Activated CD4-positive, alpha-beta T cell treated with anti-CD3 and anti-CD28 coated beads, Interleukin-2, amount 10 ng/mL, durations not matched to agents 7 days and 5 days (primary cell): ENCODE results near the gene TH. TPM values are rescaled to one million over a fixed set of nuclear protein-coding genes. Genes with fewer than 3 reads are reported as not detected.

Experiments used
- CTCF ChIA-PET: fragments of 350-600 bp; sonication (Branson Sonifier 250); formaldehyde crosslinking; loops from one replicate; lab custom pipeline; 2021; ENCODE audit warnings: antibody characterized with exemption; lab: Charles Lee
- POLR2A ChIA-PET: fragments of 350-600 bp; sonication (Branson Sonifier 250); formaldehyde crosslinking; loops from one replicate; lab custom pipeline; 2021; ENCODE audit warnings: antibody characterized with exemption; lab: Charles Lee
- DNase-seq: peaks from one replicate; pipeline ENCODE4 v3.0.0-alpha.2; 2020
- H3K27ac Mint-ChIP-seq: one replicate; pipeline ENCODE4 v1.8.0; 2021; ENCODE audit warnings: mild to moderate bottlenecking, moderate library complexity, mixed read lengths
- H3K27me3 Mint-ChIP-seq: one replicate; pipeline ENCODE4 v1.8.0; 2021; ENCODE audit warnings: mixed read lengths
- H3K36me3 Mint-ChIP-seq: one replicate; pipeline ENCODE4 v1.8.0; 2021; ENCODE audit warnings: low read depth, mixed read lengths
- H3K4me1 Mint-ChIP-seq: one replicate; pipeline ENCODE4 v1.8.0; 2021; ENCODE audit warnings: mixed read lengths
- H3K4me3 Mint-ChIP-seq: one replicate; pipeline ENCODE4 v1.8.0; 2021; ENCODE audit warnings: mild to moderate bottlenecking, moderate library complexity, mixed read lengths
- H3K9me3 Mint-ChIP-seq: one replicate; pipeline ENCODE4 v1.8.0; 2021; ENCODE audit warnings: mixed read lengths
- total RNA-seq, 2 experiments: library from RNA; stranded (reverse); gene quantifications; one replicate each; pipeline ENCODE4 v1.2.3, GENCODE V29; 2021

TH gene
- total RNA-seq, 2 experiments from 2014 or later = not detected

DNA sequence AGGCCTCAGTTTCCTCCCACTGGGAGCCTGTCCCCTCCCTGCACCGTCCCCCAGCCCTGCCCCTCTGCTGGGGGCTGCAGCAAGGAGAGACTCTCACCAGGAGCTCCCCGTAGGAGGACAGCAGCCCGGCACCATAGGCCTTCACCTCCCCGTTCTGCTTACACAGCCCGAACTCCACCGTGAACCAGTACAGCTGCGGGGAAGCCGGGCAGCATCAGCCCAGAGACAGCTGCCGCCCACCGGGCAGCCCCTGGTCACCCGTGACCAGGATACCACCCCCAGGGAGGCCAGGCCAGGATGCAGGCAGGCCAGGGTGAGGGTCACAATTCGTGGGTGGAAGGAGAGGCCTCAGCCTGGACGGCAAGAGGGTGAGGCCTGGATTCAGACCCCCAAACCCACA, 6.0 kb downstream of the TH start:
- ChIA-PET CTCF (interaction anchor here (0.6 kb wide), 1 partner anchor 10 kb away, joined by 3 read pairs; no protein-coding TSS in a partner anchor), POLR2A (no interaction called here)
- Mint-ChIP-seq H3K9me3 (no peaks in the 10 kb centered on the region), H3K4me1 (no peaks in the 10 kb centered on the region), H3K4me3 (no peak overlapping the region), H3K27me3 (no peaks in the 10 kb centered on the region), H3K36me3 (no peaks in the 10 kb centered on the region), H3K27ac (no peak overlapping the region)
- DNase-seq = no peak

DNA sequence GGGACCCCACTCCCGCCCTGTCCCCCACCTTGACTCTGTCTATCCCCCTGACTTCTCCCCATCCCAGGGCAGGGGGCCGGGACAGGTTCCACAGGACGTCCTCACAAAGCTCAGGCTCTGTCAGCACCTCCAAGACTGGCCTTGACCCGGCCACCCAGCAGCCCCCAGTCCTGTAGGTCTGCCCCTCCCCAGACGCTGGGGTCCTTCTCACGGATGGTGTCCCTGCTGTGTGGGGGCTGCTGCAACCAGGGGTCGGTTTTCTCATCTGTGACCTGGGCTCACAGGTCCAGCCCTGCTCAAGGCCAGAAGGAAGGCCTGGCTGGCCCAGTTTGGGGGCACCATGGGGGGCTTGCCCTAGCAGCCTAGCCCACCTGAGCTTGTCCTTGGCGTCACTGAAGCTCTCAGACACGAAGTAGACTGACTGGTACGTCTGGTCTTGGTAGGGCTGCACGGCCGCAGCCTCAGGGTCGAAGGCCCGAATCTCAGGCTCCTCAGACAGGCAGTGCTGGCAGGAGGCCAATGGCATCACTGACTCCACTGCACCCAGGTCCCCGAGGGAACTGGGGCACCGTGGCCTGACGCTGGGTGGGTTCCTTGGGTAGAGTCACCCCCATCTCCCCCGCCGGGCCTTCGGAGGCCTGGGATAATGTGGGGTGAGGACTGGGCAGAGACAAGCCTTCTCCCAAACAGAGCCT, 6.6 kb downstream of the TH start:
- H3K4me1 Mint-ChIP-seq = no peaks in the 10 kb centered on the region
- H3K36me3 Mint-ChIP-seq = no peaks in the 10 kb centered on the region
- ChIA-PET POLR2A (no interaction called here), CTCF (interaction anchor here (0.6 to 1.1 kb wide), 3 partner anchors 9 to 256 kb away, joined by 3 to 4 read pairs (median 3); no protein-coding TSS in a partner anchor)
- no peak overlapping the region for H3K4me3 Mint-ChIP-seq
- no peak overlapping the region for H3K27ac Mint-ChIP-seq
- H3K9me3 Mint-ChIP-seq = no peaks in the 10 kb centered on the region
- DNase-seq = no peak
- no peaks in the 10 kb centered on the region for H3K27me3 Mint-ChIP-seq

DNA sequence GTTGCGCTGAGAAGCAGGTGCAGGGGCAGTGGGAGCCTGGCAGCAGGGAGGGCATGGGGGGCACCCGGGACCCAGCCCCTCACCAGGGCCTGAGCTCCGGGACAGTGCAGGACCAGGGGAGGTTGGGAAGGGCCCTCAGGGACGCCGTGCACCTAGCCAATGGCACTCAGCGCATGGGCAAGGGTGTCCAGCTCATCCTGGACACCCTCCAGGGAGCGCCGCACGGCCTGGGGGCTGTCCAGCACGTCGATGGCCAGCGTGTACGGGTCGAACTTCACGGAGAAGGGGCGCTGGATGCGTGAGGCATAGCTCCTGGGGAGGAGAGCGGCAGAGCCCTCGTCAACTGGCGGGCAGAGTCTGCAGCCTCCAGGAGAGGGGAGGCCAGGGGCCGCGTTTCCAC, 7.5 kb downstream of the TH start:
- H3K4me3 Mint-ChIP-seq = no peak overlapping the region
- no peaks in the 10 kb centered on the region for H3K27me3 Mint-ChIP-seq
- no peak overlapping the region for H3K27ac Mint-ChIP-seq
- POLR2A ChIA-PET = no interaction called here
- H3K36me3 Mint-ChIP-seq = no peaks in the 10 kb centered on the region
- H3K9me3 Mint-ChIP-seq = no peaks in the 10 kb centered on the region
- DNase-seq = no peak
- CTCF ChIA-PET = interaction anchor here (1.0 to 1.1 kb wide), 2 partner anchors 142 to 257 kb away, joined by 3 to 4 read pairs; no protein-coding TSS in a partner anchor
- no peaks in the 10 kb centered on the region for H3K4me1 Mint-ChIP-seq

- POLR2A ChIA-PET = no interaction called here
Observed at GRCh38 chr11:2163428-2163978, 8.1 kb downstream of the TH start.

GRCh38 chr11:2160736-2161259, 10.8 kb downstream of the TH start, which contains the start of gene INS:
INS (minus strand) TSS chr11:2161209; CDS start chr11:2160971, 238 bp downstream.
- ChIA-PET POLR2A (no interaction called here), CTCF (no interaction called here)
- no peak for DNase-seq
- Mint-ChIP-seq H3K4me3 (no peak within 1 kb of the TSS), H3K4me1 (no peaks in the 10 kb centered on the region), H3K36me3 (no peaks in the 10 kb centered on the region), H3K9me3 (no peaks in the 10 kb centered on the region), H3K27ac (no peak within 1 kb of the TSS), H3K27me3 (no peaks in the 10 kb centered on the region)

More at GRCh38 chr11:2163428-2163978, 8.1 kb downstream of the TH start:
- no peaks in the 10 kb centered on the region for H3K36me3 Mint-ChIP-seq
- H3K4me3 Mint-ChIP-seq = no peak overlapping the region
- H3K27me3 Mint-ChIP-seq = no peaks in the 10 kb centered on the region
- no peak for DNase-seq
- H3K4me1 Mint-ChIP-seq = no peaks in the 10 kb centered on the region
- no peak overlapping the region for H3K27ac Mint-ChIP-seq
- no peaks in the 10 kb centered on the region for H3K9me3 Mint-ChIP-seq
- CTCF ChIA-PET = interaction anchor here (1.9 kb wide), 1 partner anchor 23 kb away, joined by 5 read pairs; no protein-coding TSS in a partner anchor

- CTCF ChIA-PET = interaction anchor here (1.1 kb wide), 1 partner anchor 9 kb away, joined by 3 read pairs; no protein-coding TSS in a partner anchor
- Mint-ChIP-seq H3K27ac (no peak overlapping the region), H3K36me3 (no peaks in the 10 kb centered on the region), H3K27me3 (no peaks in the 10 kb centered on the region), H3K4me3 (no peak overlapping the region), H3K4me1 (no peaks in the 10 kb centered on the region), H3K9me3 (no peaks in the 10 kb centered on the region)
- DNase-seq = no peak
- POLR2A ChIA-PET = no interaction called here
Observed at GRCh38 chr11:2159536-2160413, 11.8 kb downstream of the TH start.

GRCh38 chr11:2158966-2159365, 12.6 kb downstream of the TH start:
- Mint-ChIP-seq H3K4me1 (no peaks in the 10 kb centered on the region), H3K4me3 (no peak overlapping the region), H3K9me3 (no peaks in the 10 kb centered on the region), H3K36me3 (no peaks in the 10 kb centered on the region), H3K27ac (no peak overlapping the region), H3K27me3 (no peaks in the 10 kb centered on the region)
- no peak for DNase-seq
- CTCF ChIA-PET = interaction anchor here (1.1 to 1.8 kb wide), 3 partner anchors 8 to 172 kb away, joined by 3 to 7 read pairs (median 3); no protein-coding TSS in a partner anchor
- POLR2A ChIA-PET = no interaction called here

GRCh38 chr11:2158296-2158737, 13.3 kb downstream of the TH start:
- Mint-ChIP-seq H3K36me3 (no peaks in the 10 kb centered on the region), H3K27ac (no peak overlapping the region), H3K9me3 (no peaks in the 10 kb centered on the region), H3K27me3 (no peaks in the 10 kb centered on the region), H3K4me3 (no peak overlapping the region), H3K4me1 (no peaks in the 10 kb centered on the region)
- no peak for DNase-seq
- ChIA-PET CTCF (interaction anchor here (0.9 to 1.8 kb wide), 4 partner anchors 8 to 172 kb away, joined by 3 to 7 read pairs (median 4); no protein-coding TSS in a partner anchor), POLR2A (no interaction called here)

DNA sequence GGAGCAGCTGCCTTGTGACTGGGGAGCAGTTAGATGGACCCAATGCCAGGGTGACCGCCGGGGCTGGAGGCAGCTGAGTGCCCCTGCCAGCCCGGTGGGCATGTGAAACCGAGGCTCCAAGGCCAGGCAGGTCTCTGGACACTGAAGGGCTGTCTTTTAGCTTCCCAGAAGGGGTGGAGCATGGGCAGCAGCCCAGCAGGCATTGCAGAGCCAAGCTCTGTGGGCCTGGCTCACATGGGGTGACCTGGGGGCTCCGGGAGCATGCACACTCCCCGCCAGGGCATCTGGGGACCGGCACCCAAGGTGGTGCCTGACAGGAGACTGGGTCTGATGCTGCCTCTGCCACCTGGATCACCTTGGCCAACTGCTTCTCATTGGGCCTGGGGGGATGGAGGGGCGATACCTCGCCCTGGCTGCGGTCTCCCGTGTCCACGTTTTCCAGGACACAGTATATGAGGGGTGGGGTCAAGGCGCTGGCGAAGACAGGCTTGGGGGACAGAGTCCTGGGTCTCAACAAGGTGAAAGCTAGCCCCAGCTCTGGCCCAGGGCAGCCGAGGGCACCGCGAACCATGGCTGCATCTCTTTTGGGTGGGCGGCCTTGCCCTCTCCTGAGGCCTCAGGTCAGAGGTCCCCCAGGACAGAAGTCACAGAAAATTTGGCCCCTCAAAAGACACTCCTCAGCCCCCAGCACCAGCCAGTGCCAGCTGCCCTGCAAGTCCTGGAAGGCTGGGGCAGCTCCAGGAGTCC, 14.1 kb downstream of the TH start:
- Mint-ChIP-seq H3K9me3 (no peaks in the 10 kb centered on the region), H3K4me3 (no peak overlapping the region), H3K4me1 (no peaks in the 10 kb centered on the region), H3K27me3 (no peaks in the 10 kb centered on the region), H3K36me3 (no peaks in the 10 kb centered on the region), H3K27ac (no peak overlapping the region)
- DNase-seq = no peak
- POLR2A ChIA-PET = no interaction called here
- CTCF ChIA-PET = interaction anchor here (0.9 to 1.8 kb wide), 4 partner anchors 9 to 505 kb away, joined by 3 to 7 read pairs (median 4); no protein-coding TSS in a partner anchor

- ChIA-PET POLR2A (no interaction called here), CTCF (interaction anchor here (0.6 to 11.5 kb wide), 6 partner anchors 11 to 504 kb away, joined by 3 to 178 read pairs (median 4); no protein-coding TSS in a partner anchor)
- no peak overlapping the region for H3K4me3 Mint-ChIP-seq
- no peak overlapping the region for H3K27ac Mint-ChIP-seq
- no peaks in the 10 kb centered on the region for H3K9me3 Mint-ChIP-seq
- peak; percentile 66 for DNase-seq
- H3K4me1 Mint-ChIP-seq = peaks cover 3% of the 10 kb centered on the region
- H3K27me3 Mint-ChIP-seq = no peaks in the 10 kb centered on the region
- H3K36me3 Mint-ChIP-seq = no peaks in the 10 kb centered on the region
Observed at GRCh38 chr11:2156416-2157182, 15.0 kb downstream of the TH start.

DNA sequence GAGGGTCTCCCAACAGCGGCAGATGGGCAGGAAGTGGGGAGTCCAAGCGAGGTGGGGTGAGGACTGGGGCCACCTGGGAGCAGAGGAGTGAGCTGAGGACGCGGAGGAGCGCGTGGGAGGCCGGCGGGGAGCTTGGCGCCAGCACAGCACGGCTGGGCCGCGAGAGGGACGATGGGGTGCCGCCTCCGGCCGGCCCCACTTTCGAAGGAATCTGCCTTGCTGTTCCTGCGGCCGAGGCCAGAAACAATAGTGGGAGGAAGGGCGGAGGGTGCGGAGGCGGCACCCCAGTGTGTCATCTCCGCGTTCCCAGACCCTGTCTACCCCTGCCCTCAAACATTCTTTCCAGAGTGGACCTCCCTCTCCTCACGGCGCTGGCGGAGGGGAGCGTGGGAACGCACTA, 16.1 kb downstream of the TH start:
- Mint-ChIP-seq H3K4me1 (peaks cover 5% of the 10 kb centered on the region), H3K27ac (no peak overlapping the region), H3K9me3 (no peaks in the 10 kb centered on the region), H3K36me3 (no peaks in the 10 kb centered on the region), H3K4me3 (no peak overlapping the region), H3K27me3 (peaks cover 9% of the 10 kb centered on the region)
- no peak for DNase-seq
- CTCF ChIA-PET = interaction anchor here (0.8 to 11.5 kb wide), 5 partner anchors 9 to 265 kb away, joined by 3 to 178 read pairs (median 3); no protein-coding TSS in a partner anchor
- POLR2A ChIA-PET = no interaction called here
